AML-193 (cell line): ENCODE data around the gene MIF.
A peak's percentile ranks its signal among the peaks of the same experiment; 100 is the strongest.
"Not testable (repeated sequence)": the region's sequence is repeated elsewhere in the genome, so short reads cannot be mapped to it uniquely, and the experiment has no call there.

Experiments
- DNase-seq, 2 experiments: peaks; one replicate each; lab custom pipeline; 2025; lab: John Stamatoyannopoulos, UW

The MIF gene

DNA sequence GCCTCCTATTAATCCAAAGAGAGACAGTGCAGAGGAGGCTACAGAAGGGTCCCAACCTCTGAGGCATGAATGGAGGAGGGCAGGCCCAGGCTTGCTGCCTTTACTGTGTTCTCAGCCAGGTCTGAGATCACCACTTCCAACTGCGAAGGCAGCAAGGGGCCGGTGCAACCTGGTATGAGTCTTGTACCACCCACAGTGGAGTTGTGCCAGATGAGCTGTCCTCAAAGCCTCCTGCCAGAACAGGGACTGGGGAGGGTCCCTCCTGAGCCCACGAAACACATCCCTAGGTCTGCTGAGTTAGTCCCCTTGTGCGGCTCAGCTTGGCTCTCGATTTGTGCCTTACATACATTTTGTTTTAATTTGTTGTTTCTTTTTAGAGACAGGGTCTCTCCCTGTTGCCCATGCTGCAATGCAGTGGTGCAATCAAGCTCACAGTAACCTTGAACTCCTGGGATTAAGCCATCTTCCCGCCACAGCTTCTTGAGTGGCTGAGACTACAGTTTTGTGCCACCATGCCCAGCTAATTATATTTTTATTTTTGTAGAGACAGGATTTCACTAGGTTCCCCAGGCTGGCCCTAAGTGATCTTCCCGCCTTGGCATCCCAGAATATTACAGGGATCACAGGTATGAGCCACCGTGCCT, 9.3 kb downstream of the MIF start:
- no peak for DNase-seq

DNA sequence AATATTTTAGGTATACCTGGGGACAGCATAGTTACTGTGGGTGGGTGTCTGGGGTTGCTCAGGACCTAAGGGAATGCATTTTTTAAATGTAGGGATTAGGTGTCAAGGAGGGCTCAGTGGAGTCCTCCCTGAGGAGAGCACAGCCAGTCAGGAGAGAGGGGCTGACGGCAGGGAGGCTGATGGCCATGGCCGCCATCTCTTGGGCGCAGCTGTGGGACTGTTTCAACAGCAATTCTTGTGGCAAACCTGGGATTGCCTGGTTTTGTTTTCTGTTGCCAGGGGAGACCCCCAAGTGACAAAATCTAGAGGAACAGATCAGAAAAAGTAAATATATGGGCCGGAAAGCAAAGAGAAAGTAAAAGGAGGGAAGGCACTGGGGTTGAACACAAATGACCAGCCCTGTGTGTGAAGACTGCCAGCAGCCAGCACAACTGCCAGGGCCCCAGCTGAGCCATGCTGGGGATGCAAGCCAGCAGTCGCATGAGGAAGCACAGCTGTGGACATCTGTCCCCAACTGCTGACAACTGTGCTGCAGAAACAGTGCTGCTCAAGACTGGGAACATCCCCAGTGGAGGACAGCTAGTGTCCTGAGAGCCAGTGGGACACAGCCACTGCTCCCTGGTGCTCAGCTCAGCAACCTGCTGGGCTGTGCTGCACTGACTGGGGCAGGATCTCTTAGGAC, 10.5 kb downstream of the MIF start:
- no peak for DNase-seq

DNA sequence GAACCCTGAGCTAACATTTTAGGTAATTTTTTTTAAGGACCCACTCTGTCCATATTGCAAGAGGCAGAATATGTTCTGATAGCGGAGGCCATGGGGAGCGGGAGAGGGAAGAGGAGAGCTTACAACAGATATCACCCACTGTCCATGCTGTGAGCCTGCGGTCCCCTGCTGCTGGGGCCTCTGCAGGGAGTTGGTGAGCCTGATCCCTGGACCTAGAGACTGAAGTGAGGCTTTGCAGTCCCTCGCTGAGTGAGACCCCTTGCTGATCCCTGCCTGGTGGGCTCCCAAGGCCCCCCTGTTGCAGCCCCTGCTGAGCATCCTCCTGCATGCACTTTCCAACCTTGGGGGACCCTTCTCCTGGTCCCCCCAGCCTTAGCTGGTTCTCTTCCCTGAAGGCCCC, 12.5 kb downstream of the MIF start:
- DNase-seq = no peak

DNA sequence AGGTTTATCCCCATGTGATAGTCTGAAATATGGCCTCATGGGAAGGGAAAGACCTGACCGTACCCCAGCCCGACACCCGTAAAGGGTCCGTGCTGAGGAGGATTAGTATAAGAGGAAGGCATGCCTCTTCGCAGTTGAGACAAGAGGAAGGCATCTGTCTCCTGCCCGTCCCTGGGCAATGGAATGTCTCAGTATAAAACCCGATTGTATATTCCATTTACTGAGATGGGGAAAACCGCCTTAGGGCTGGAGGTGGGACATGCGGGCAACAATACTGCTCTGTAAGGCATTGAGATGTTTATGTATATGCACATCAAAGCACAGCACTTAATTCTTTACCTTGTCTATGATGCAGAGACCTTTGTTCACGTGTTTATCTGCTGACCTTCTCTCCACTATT, 13.2 kb downstream of the MIF start:
- DNase-seq = not testable (repeated sequence)

DNA sequence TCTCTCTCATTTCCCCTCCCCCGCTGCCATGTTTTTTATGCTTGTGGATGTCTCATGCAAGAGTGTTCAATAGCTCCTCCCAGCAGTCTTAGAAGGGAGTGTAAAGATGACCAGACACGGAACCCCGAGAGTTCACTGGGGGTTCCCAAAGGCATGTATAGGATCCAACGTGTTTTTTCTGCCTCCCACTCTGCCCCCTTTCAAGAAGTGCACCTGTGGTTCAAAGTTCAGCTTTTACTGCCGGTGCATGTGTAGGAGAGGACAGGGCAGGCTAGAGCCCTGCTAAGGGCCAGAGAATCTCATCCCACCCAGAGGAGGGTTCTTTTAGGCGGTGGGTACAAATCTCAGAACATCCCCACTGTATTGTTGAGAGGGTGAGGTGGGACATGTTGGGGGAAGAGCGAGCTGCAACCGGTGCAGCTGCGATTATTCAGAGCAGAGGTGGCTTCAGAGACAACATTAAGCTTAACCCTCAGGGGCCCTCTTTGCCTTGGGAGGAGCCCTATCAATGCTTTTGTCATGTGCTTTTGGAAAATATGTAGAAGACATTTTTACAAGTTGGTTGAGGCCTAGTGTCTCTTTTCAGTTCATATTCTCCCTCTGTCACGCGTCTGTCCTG, 14.5 kb downstream of the MIF start:
- no peak for DNase-seq

DNA sequence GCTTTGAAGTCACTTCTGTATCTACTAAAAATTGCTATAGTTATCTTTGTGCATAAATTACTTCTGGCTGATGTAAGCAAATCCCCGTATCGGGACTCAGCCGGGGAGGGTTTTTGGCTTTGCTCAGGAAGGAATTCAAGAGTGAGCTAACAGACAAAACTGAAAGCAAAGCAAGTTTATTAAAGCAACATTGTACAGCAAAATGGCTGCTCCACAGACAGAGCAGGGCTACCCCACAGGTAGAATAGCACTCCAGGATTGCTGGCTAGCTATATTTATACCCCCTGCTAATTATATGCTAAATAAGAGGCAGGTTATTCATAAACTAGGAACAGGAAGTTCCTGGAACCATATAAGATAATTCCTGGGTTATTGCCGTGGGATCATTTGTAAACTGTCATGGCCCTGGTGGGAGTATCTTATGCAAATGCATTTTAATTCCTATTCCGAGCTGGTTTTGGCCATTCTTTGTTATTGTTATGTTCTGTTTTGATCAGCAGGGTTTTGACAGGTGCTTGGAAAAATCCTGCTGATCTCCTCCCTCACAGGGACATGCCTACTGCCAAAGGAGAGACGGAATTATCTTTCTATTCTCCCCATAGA, 15.2 kb downstream of the MIF start:
- no peak for DNase-seq

DNA sequence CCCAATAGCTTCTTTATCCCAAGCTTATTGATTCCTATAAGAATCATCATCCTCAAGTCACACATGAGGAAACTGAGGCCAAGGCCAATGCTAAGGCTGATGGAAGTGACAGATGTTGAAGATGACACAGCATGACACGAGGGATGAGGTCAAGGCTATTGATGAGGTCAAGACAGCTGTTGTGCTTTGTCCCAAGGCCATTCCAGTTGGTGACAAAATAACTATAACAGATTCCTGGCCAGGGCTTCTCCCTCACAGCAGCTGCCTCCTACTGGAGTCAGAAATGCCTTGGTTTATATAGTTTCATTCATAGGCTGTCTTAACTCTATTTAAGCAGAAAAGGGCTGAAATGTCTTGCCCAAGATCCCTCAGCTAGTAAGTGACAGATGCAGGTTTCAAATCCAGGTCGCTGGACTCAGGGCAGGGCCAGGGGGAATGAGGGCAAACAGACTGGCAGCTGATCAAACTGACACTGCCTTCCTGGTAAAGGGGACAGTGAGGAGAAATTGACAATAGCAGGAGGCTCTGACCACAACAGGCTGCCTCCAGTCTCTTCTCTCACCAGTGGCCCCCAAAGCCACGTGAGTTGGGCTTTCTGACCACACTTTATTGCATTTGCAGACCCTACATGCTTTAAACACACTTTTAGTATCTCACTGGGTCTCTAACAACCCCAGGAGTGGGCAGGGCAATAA, 16.5 kb downstream of the MIF start:
- no peak for DNase-seq

DNA sequence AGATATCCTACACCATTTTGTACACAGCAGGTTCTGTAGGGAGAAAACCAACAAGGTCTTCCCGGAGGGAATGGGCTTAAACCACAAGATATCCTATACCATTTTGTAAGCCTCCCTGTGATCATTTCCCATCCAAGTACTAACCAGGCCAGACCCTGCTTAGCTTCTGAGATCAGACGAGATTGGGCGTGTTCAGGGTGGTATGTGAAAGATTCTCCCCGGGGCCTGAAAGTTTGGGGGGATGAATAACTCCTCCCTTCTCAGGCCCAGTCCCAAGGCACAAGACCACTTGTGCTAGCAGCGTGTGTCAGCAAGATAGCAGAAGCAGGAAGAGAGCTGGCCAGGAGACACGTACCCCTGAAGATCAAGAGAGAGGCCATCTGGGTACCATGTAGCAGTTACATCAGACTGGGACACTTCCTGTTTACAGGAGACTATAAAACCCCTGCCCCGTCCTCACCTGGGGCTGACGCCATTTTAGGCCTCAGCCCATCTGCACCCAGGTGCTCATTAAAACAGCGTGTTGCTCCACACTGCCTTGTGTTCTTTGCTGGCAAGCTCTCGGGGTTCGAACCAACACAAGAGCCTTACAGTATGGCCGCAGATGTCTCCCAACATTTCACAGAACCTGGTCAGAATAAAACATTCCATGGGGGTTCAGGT, 17.3 kb downstream of the MIF start:
- no peak for DNase-seq

DNA sequence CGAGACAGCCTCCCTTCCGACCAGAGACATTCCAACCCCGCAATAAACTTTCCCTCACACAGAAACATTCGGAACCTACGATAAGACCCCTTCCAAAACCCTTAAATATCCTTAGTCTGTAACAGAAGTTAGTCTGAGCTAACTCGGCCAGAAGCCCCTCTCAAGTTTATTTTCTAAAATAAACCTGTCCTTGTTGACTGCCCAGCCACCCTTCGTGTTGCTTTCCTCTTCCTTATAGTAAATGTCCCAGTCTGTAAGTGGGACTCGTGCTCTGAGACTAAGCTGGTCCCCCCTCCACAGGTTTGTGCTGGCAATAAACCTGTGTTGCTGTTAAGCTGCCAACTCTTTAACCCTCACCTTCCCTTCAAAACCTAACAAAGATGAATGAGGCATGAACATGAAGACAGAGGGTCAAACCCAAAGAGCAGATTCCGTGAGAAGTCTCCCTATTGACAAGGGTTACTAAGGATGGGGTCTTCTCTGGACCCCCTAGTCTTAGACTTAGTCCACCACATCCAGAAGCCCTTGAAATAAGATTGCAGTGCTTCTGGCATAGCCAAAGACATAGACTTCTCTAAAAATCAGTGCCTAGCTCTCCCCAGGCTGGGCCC, 18.2 kb downstream of the MIF start:
- no peak for DNase-seq

DNA sequence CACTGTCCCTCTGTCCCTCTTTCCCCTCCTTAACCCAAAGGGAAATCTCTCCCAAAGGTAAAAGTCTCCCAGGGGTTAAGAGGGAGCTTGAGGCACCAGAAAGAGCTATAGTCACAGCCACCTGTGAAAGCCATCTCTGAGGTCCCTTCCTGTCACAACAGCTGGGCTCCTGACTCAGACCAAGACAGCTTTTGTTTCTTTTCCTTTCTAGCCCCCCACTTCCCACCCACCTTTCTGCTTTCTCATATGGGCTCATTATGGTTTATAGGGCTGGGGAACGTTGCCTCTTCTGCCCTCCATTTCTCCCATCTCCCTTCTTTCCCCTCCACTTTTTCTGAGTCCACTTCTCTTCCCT, 19.1 kb downstream of the MIF start:
- no peak for DNase-seq

DNA sequence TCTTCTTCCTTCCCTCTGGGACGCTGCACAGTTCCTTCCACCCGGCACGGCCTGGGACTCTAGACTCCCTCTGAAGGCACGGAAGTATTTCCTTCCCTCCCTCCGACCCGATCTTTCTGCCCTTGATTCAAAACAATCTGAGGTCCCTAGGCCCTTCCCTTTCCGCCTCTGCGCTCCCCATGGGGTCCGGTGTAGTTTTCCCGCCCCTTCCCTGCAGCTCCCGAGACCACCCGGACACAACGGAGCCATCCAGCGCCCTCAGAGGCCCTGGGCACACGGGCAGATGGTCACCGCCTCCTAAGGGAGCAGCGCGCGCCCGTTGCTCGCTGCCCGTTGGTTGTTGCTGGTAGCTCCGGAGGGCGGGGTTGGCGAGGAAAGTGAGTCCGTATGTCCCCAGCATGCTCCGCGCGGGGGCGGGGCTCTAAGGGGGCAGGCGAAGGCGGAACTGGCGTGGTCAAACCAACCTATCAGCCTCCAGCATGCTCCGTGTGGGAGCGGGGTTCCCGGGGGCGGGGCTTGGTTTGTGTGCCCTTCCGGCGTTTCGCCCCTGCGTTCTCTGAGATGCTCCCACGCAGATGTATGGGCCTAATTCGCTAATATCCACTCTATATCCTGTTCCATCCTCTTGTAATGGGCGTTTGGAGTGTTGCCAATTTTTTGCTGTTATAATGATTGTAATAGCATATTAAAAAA, 19.6 kb downstream of the MIF start:
- DNase-seq = peak; percentile 97

DNA sequence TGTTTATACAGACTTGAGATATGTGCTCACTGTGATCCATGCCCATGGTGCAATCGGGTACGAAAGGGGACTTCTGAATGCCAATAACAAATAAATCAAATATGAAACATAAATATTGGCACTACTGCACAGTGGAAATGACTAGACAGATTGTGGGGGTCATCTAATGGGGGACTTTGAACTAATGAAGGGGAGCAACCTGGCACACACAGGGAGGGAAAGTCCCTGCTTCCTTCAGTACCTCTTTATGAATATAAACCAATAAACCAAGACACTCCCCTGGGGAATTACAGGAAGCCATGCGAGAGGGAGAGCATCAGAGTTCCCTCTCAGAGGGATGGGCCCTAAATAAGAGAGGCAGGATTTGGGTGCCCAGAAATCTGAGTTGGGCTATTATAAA, 21.1 kb downstream of the MIF start:
- DNase-seq = no peak

DNA sequence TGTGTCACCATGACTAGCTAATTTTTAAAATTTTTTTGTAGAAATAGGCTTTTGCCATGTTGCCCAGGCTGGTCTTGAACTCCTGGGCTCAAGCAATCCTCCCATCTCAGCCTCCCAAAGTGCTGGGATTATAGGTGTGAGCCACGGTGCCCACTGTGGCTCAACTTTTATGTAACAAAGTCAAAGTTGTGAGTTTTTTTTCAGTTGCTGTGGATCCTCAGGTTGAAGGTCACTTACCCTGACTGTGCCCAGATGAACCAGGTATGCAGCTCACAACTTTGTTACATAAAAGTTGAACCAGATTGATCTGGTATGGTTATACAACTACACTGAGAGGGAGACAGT, 26.1 kb downstream of the MIF start:
- not testable (repeated sequence) for DNase-seq

DNA sequence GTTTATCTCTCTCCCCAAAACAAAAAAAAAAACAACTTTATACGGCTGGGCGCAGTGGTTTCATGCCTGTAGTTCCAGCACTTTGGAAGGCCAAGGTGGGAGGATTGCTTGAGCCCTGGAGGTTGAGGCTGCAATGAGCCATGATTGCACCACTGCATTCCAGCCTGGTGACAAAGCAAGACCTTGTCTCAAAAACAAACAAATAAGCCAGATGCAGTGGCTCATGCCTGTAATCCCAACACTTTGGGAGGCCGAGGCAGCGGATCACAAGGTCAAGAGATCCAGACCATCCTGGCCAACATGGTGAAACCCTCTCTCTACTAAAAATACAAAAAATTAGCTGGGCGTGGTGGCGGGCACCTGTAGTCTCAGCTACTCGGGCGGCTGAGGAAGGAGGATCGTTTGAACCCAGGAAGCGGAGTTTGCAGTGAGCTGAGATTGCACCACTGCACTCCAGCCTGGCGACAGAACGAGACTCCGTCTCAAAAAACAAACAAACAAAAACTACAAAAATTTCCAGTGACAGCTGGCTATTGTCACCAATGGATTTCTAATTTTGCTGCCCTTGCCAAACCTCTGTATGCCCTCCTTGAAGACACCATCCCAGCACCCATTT, 27.5 kb downstream of the MIF start:
- not testable (repeated sequence) for DNase-seq

DNA sequence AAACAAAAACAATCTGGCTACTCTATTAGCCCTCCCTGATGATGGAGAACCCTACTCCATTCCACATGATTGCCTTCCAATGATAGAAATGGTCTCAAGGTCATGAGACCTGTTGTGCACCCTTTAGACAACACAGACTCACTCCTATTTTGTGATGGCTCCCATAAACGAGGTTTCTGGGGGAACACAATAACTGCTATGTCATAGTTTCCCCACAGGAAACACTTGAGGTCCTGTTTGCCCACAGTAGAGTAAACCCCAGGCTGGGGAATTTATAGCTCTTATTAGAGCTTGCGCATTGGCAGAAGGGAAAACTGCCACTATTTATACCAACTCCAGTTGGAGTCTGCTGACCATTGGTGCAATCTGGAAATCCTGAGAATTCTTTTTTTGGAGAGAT, 28.7 kb downstream of the MIF start:
- DNase-seq = no peak

DNA sequence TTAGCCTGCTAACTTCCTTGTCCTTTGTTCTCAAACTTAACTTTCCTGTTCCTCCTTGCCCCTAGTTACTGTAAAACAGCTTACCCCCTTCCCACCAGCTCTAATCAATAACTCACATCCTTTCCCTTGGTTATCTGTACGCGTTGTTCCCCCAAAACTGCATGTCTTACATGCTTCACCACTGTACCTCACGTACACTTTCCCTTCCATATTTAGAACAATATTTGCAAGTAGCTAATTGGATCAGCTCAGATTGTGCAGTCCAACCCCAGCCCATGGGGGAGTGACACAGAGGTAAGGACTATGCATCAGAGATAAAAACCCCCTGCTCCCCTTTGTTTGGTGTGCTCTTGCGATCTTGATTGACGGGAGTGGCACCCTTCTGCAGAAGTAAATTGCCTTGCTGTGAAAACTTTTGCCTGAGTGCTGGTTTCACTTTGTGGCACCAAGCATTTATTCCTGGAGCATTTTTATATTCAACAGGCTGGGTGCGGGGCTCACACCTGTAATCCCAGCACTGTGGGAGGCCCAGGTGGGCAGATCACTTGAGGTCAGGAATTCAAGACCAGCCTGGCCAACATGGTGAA, 30.9 kb downstream of the MIF start:
- no peak for DNase-seq

DNA sequence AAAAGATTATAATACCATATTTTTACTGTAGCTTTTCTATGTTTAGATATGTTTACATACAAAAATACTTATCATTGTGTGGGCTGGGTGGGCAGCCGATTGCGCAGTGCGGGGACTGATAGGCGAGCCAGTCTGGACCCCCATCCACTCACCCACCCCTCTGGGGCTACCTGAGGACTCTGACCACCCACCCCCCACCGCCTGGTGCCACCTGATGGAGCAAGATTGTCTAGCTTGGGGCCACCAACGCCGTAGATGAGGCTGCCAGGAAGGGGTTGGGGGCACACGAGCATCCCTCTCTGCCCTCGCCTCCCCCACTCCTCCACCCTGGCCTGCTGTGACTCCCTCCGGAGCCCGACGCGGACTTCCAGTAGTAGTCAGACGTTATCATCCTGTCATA, 32.4 kb downstream of the MIF start:
- no peak for DNase-seq

DNA sequence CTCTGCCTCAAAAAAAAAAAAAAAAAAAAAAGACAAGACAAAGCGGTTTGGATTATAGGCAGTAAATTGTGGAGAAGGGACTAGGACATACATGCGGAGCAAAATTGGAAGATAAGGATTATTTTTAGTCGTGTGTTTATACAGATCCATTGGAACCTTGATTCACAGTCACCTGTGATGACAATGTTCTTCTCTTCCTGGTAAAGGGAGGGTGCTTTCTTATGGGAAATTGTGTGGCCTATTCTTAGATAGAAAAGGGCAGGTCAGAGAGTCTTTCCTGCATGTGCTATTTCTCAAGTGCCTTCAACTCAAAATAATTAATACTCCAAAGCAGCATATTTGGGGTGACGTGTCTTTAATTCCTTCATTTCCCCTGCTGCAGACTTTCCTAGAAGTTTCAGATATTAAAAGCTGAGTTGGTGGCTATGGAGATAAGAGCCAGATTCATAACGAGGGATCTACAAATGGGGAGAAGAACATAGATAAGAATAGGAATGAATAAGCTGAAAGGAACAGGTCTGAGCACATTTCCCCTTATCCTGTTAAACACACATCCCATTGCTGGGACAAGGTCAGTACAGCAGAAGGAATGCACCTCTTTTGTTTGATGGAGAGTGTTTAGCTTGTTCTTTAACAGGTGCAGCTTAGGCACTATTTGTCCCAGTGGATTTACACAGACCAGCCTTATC, 44.3 kb downstream of the MIF start:
- DNase-seq = no peak

DNA sequence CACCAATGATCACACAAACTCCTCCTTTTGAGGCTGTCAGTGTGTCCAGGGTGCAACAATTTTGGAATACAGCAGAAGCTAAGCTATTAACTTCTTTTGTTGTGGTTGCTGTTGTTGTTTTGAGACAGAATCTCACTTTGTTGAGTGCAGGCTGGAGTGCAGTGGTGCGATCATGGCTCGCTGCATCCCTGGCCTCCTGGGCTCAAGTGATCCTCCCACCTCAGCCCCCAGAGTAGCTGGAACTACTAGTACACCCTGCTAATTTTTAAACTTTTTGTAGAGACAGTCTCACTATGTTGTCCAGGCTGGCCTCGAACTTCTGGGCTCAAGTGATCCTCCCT, 44.8 kb downstream of the MIF start:
- DNase-seq = no peak

DNA sequence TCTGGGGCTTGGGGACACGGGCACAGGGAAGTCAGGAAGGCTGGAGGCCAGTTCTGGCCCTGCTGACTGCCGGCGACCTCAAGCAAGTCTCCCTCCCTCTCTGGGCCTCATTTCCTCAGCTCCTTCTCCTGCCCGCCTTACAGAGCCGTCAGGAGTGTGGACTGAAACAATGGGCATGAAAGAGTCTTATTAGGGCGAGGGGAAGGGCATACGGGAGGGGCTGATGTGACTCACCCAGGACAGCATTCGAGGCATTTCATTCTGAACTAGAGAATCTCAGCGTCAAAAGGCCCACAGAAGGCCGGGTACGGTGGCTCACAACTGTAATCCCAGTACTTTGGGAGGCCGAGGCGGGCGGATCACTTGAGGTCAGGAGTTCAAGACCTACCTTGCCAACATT, 46.0 kb downstream of the MIF start:
- not testable (repeated sequence) for DNase-seq
